ENCODE results near the gene ZNF689.
"Not testable (repeated sequence)": the region's sequence is repeated elsewhere in the genome, so short reads cannot be mapped to it uniquely, and the experiment has no call there.

The ZNF689 gene

GRCh38 chr16:30601966-30602365 lies 8.2 kb downstream of the ZNF689 start:
- no peak for DNase-seq (ENCODE audit: low read depth in 1 of 2, low spot score in 1 of 2)

GRCh38 chr16:30600929-30601328 lies 9.3 kb downstream of the ZNF689 start:
- DNase-seq (ENCODE audit: low read depth in 1 of 2, low spot score in 1 of 2): no peak

- DNase-seq (ENCODE audit: low read depth in 1 of 2, low spot score in 1 of 2): no peak
Measured at GRCh38 chr16:30600215-30600614, 10.0 kb downstream of the ZNF689 start.

- no peak for DNase-seq (ENCODE audit: low read depth in 1 of 2, low spot score in 1 of 2)
Measured at GRCh38 chr16:30592871-30593270, 17.3 kb downstream of the ZNF689 start.

- not testable (repeated sequence) for DNase-seq (ENCODE audit: low read depth in 1 of 2, low spot score in 1 of 2)
Measured at GRCh38 chr16:30590869-30591268, 19.3 kb downstream of the ZNF689 start.

- DNase-seq (ENCODE audit: low read depth in 1 of 2, low spot score in 1 of 2): not testable (repeated sequence)
Measured at GRCh38 chr16:30589582-30589981, 20.6 kb downstream of the ZNF689 start.

GRCh38 chr16:30588651-30589050 lies 21.5 kb downstream of the ZNF689 start:
- DNase-seq (ENCODE audit: low read depth in 1 of 2, low spot score in 1 of 2): no peak

GRCh38 chr16:30585400-30586191 lies 24.6 kb downstream of the ZNF689 start, which contains the start of gene ZNF785:
Gene ZNF785 (minus strand): TSS chr16:30585697. CDS start chr16:30585611, 86 bp downstream.
- DNase-seq (ENCODE audit: low read depth in 1 of 2, low spot score in 1 of 2): peak; percentile 75 to 85

GRCh38 chr16:30585022-30585399 lies 25.2 kb downstream of the ZNF689 start:
- no peak for DNase-seq (ENCODE audit: low read depth in 1 of 2, low spot score in 1 of 2)

GRCh38 chr16:30582611-30583340 lies 27.4 kb downstream of the ZNF689 start:
- DNase-seq (ENCODE audit: low read depth in 1 of 2, low spot score in 1 of 2): no peak

GRCh38 chr16:30581457-30581856 lies 28.7 kb downstream of the ZNF689 start:
- DNase-seq (ENCODE audit: low read depth in 1 of 2, low spot score in 1 of 2): no peak

- no peak for DNase-seq (ENCODE audit: low read depth in 1 of 2, low spot score in 1 of 2)
Measured at GRCh38 chr16:30574678-30575077, 35.5 kb downstream of the ZNF689 start.

- DNase-seq (ENCODE audit: low read depth in 1 of 2, low spot score in 1 of 2): peak; percentile 87 to 88
Measured at GRCh38 chr16:30571445-30572322, 38.5 kb downstream of the ZNF689 start, which contains the start of gene ZNF688. Gene ZNF688 (minus strand): TSS chr16:30571714. CDS start chr16:30571629, 85 bp downstream.

- no peak for DNase-seq (ENCODE audit: low read depth in 1 of 2, low spot score in 1 of 2)
Measured at GRCh38 chr16:30570636-30571444, 39.3 kb downstream of the ZNF689 start.

GRCh38 chr16:30569746-30570635 lies 40.2 kb downstream of the ZNF689 start:
- DNase-seq (ENCODE audit: low read depth in 1 of 2, low spot score in 1 of 2): no peak

- DNase-seq (ENCODE audit: low read depth in 1 of 2, low spot score in 1 of 2): no peak
Measured at GRCh38 chr16:30569281-30569680, 40.9 kb downstream of the ZNF689 start.

GRCh38 chr16:30567991-30568638 lies 42.1 kb downstream of the ZNF689 start:
- no peak for DNase-seq (ENCODE audit: low read depth in 1 of 2, low spot score in 1 of 2)

GRCh38 chr16:30567160-30567990 lies 42.8 kb downstream of the ZNF689 start:
- DNase-seq (ENCODE audit: low read depth in 1 of 2, low spot score in 1 of 2): peak in 1 of 2 donors; percentile 56
